Limb (tissue), 2 donors: ENCODE measurements around the gene C16orf54.
"Not testable (repeated sequence)": the region's sequence is repeated elsewhere in the genome, so short reads cannot be mapped to it uniquely, and the experiment has no call there.

Experiments
- DNase-seq, 2 donors: peaks; one replicate each; pipeline ENCODE4 v3.0.0-alpha.2; 2016; ENCODE audit errors: extremely low spot score in 2 of 2

The C16orf54 gene

DNA sequence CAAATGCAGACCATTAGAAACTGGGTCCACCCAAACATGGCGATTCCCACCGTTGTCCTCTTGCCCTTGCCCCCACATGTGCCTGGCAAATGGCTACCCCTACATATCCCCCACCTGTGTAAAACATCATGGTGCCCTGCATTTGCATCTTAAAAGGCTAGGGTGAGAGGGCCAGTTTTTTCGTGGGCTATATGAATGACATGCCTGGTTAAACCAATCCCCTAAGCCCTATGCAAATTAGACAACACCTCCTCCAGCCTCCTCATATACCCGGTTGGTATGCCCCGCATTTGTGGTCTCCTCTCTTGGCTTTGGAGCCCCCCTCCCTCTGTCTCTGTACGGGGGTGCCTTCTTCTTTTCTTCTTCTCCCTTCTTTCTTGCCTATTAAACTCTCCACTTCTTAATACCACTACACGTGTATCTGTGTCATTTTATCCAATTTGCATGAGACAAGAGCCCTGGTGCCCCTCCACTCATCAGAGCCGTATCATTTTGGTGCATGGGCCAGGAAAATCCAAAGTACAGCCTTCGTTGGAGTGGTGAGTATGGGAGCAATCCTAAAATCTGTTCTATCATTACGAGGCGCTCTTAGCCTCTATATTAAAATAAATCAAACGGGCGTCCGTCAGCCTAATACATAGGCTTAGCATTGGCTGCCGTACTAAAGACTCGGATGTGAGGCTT, 36.7 kb downstream of the C16orf54 start:
- no peak for DNase-seq

DNA sequence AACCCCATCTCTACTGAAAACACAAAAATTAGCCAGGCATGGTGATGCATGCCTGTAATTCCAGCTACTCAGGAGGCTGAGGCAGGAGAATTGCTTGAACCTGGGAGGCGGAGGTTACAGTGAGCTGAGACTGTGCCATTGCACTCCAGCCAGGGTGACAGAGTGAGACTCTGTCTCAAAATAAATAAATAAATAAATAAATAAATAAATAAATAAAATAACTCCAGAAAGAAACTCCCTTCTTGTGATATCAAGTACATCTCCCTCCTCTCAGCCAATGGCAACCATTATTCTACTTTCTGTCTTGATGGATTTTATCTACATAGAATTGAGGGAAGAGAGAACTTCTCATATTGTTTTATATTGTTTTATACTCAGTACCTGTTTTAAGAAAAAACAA, 38.6 kb downstream of the C16orf54 start:
- not testable (repeated sequence) for DNase-seq

DNA sequence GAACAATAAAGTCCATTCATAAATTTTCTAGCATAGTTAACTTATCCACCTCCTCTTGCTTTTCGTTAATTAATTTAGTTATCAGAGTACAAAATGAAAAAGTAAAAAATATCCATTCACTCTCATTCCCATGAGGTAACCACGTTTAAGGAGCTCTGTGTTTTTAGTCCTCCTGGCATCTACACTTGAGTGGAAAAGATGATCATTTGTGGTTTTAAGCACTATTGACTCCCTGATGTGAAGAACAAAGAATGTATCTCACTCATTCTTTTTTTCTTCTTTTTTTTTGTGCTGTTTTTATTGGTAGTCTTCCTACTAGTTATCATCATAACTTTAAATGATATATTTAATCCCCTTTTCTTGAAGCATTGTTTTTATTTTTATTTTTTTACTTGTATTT, 40.8 kb downstream of the C16orf54 start:
- DNase-seq: no peak

DNA sequence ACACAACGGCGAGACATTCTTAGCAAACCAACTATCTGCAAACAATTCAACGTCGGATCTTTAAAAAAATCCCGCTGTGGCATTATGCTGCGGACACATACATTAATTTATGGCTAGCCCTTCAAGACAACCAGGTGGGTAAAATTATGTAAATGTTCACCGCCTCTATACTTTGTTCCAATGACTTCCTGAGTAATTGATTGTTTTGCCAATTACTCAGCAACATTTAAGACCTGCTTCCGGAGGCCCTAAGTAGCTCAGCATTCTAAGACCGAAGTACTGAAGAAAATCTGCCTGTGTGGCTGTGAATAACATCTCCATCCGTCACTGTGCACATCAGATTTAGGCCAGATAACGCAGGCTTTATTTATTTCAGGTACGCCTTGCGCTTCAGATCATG, 43.5 kb downstream of the C16orf54 start:
- no peak for DNase-seq

DNA sequence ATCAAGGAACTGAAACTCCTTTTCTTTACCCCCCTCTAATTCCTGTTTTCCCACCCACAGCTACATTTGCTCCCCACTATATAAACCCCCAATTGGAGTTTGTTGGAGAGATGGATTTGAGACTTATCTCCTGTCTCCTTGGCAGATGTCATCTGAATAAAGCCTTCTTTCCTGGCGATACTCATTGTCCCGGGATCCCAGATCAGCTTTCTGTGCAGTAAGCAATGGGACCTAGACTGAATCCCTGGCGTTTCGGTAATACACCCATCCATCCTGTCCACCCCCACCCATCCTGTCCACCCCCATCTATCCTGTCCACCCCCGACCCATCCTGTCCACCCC, 44.6 kb downstream of the C16orf54 start:
- DNase-seq: no peak

DNA sequence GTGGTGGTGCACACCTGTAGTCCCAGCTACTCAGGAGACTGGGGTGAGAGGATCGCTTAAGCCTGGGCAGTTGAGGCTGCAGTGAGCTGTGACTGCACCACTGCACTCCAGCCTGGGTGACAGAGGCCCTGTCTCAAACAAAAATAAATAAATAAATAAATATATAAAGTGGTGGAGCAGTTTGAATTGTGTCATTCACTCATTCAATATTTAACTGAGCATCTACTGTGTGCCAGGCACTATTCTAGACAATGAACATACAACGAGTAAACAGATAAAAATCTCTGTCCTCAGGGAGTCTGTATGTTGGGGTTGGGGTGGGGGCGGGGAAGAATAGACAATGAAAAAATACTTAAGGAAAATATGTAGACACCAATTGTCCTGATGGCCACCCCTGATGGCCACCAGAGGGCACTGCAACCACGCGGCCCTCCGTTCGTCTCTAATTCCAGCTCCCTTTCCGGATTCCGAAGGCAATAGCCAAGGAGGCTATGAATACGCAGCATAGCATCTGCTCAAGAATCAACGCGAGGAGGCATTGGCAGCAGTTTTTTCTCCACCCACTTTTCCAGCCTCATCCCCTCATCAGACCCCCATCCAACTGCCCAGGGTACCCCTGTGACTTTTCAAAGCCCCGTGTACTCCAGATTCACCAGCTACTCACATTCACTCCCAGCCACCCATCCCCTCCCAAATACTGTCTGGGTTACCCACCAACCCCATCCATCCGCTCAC, 45.4 kb downstream of the C16orf54 start:
- DNase-seq: peak; percentile 63 to 75

DNA sequence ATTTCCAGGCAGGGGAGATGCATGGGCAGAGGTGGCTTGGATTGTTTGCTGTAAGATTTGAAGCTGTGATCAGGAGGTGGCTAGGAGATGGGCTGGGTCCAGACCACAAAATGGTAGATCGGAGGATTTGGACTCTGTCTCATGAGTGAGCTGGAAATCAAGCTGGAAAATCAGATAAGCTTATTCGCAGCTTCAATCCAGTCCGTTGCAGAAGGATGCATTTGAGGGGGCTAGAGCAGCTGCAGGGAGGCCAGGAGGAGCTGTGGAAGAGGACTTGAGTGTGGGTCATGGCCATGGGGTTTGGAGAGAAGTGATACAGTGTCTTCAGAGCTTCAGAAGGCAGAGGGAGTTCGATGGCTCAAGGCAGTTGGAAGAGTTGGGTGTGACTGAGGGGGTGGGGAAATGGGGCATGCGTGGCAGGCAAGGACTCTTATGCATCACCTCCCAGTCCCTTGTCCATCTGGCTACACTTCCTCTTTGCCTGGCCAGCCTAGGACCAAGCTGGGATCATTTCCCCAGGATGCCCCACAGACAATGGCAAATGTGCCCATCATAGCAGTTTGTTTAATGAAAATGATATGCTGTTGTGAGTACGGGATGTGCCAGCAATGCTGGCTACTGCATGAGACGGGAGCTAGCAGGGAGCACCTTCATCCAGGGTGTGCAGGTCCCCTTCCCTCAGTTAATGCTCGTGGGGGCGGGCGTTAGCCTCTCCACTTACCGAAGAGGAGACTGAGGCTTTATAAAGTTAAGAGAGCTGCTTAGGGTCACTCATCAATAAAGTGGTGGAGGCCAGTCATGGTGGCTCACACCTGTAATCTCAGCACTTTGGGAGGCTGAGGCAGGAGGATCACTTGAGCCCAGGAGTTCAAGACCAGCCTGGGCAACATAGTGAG, 46.2 kb downstream of the C16orf54 start:
- DNase-seq: no peak

DNA sequence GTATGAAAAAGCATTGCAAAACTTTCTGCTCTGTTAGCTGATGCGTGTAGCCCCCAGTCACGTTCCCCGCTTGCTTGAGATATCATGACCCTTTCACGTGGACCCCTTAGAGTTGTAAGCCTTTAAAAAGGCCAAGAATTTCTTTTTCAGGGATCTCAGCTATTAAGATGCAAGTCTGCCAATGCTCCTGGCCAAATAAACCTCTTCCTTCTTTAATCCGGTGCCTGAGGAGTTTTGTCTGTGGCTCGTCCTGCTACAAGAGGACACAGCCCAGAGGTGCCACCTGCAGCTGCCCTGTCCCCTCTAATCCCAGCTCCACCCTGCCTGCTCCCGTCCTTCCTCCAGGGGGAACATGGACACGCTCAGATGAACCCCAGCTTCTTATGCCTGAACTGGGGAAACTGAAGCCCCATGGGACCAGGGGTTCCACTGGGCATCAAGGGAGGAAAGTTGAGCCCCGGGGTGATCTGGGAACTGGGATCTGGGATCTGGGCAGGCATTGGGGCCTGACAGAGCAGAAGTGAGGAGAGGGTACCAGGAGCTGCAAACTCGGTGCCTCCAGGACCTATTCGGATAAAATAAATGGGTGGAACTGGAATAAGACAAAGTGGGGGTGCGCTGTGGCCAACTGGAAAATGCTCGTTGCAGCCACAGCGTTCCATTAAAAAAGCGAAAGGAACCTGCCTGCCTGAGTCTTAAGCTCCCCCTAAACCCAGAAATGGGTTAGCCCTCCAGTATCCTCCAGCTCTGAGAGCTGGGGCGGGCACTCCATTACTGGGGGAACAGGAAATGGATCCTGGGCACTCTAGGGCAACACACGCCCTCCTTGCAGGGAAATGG, 47.1 kb downstream of the C16orf54 start:
- DNase-seq: no peak

DNA sequence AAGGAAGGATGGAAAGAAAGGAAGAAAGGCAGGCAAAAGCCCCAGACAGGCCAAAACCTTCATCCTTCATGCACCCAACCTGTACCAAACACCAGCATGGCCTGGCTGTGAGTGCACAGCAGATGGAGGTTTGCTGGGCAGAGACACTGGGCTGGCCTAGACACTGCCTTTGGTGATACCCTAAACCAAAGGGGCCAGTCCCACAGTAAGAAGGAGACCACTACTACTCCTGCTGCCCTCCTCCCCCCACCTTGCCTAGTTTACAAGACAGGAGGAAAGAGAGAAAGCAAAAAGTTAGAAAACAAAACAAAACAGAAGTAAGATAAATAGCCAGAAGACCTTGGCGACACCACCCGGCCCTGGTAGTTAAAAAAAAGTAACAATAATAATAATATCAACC, 47.7 kb downstream of the C16orf54 start:
- no peak for DNase-seq

DNA sequence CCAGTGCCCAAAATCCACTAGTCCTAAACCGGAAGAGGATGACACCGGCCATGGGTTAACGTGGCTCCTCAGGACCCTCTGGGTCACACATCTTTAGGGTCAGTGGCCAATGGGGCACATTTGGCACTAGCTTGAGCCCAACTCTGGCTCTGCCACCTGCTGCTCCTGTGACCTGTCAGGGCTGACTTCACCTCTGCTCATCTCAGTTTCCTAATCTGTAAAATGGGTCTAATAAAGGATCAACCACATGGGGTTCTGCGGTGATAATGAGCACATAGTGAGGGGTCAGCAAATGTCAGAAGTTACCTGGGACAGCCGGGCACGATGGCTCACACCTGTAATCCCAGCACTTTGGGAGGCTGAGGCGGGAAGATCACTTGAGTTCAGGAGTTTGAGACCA, 48.4 kb downstream of the C16orf54 start:
- no peak for DNase-seq

DNA sequence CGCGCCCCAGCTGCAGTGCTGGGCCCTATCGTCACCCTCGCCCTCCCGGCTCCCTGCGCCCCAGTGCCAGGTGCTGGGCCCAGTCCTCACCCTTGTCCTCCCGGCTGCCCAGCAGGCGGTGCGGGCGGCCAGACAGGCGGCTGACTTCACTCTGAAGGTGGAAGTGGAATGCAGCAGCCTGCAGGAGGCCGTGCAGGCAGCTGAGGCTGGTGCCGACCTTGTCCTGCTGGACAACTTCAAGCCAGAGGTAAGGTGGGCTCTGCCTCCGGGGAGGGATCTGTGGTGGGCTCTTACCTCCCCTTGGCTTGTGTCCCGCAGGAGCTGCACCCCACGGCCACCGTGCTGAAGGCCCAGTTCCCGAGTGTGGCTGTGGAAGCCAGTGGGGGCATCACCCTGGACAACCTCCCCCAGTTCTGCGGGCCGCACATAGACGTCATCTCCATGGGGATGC, 48.9 kb downstream of the C16orf54 start:
- DNase-seq: no peak

DNA sequence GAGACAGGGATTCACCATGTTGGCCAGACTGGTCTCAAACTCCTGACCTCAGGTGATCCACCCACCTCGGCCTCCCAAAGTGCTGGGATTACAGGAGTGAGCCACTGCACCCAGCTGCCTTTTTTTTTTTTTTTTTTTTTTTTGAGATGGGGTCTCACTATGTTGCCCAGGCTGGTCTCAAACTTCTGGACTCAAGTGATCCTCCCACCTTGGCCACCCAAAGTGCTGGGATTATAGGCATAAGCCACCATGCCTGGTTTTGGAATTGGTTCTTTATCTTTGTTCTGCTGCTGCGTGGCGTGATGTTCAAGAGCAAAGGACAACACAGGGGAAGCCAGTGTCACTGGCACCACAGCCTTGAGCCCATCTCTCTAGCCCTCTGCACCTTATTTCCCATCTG, 50.1 kb downstream of the C16orf54 start:
- not testable (repeated sequence) for DNase-seq

DNA sequence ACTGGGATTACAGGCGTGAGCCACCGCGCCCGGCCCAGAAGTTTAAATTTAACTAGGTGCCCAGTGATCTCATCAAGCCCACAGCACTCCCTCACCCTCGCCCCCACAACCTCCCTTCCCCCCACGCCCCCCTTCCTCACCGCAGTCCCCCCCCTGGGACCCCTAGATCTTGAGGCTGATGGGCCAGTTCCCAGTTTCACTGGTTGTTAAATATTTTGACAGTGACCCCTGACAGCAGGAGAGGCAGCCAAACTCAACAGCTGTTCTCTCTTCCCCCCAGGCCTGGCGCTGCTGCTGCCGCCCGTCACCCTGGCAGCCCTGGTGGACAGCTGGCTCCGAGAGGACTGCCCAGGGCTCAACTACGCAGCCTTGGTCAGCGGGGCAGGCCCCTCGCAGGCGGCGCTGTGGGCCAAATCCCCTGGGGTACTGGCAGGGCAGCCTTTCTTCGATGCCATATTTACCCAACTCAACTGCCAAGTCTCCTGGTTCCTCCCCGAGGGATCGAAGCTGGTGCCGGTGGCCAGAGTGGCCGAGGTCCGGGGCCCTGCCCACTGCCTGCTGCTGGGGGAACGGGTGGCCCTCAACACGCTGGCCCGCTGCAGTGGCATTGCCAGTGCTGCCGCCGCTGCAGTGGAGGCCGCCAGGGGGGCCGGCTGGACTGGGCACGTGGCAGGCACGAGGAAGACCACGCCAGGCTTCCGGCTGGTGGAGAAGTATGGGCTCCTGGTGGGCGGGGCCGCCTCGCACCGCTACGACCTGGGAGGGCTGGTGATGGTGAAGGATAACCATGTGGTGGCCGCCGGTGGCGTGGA, 51.2 kb downstream of the C16orf54 start:
- DNase-seq: peak; percentile 44 to 45

DNA sequence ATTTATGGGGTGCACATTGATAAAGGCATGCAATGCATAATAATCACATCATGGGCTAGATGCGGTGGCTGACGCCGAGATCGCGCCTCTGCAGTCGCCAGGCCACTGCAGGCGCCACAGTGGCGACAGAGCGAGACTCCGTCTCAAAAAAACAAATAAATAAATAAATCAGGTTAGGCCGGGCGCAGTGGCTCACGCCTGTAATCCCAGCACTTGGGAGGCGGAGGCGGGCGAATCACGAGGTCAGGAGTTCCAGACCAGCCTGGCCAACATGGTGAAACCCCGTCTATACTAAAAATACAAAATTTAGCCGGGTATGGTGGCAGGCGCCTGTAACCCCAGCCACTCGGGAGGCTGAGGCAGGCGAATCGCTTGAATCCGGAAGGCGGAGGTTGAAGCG, 53.2 kb downstream of the C16orf54 start:
- not testable (repeated sequence) for DNase-seq
